GM19025 (cell line): ENCODE data around the gene POLG.

Experiments
- ATAC-seq: cut with Tn5 transposase; IDR thresholded peaks from one replicate; pipeline ENCODE4 v1.9.1; 2021; ENCODE audit warnings: mild to moderate bottlenecking, low read depth, moderate library complexity; ENCODE audit not compliant: unreplicated experiment

POLG gene

DNA sequence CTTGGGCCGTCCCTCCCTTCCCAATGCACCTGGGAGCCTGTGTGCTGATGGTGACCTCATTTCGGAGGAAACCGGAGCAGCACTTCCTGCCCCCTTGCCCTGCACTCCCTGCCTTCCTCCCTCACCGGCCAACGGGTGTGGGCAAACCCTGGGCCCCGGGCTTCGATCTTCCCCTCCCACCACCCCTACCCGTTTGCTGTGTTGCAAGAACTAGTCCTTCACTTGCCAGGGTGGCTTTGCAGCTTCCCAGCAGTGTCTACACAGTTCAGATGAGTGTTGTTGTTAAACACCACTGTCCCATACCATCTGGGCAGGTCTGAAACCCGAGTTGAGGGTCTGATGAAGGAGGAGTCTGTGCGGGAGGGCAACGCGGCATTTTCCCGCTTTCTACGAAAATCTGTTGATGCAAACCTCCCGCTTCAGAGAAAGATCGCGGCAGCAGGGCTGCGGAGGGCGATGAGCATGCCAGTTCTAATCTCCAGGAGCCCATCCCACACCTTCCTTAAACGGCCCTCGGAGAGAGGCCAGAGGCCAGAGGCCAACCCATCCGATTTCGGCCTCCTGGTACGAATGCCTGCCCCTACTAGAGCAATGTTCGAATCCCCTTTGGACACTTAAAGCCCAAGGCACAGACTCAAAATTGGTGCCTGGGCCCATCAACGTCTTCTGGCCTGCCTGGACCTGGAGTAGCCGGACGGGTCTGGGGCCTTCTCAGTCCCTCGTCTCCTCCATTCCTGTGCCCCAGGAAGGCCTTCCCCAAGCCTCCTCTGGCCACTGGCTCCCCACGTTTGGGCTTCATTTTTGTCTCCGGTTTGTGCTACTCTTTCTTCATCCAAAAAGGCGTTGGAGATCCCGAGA lies 35.7 kb upstream of the POLG start:
- no peak for ATAC-seq

DNA sequence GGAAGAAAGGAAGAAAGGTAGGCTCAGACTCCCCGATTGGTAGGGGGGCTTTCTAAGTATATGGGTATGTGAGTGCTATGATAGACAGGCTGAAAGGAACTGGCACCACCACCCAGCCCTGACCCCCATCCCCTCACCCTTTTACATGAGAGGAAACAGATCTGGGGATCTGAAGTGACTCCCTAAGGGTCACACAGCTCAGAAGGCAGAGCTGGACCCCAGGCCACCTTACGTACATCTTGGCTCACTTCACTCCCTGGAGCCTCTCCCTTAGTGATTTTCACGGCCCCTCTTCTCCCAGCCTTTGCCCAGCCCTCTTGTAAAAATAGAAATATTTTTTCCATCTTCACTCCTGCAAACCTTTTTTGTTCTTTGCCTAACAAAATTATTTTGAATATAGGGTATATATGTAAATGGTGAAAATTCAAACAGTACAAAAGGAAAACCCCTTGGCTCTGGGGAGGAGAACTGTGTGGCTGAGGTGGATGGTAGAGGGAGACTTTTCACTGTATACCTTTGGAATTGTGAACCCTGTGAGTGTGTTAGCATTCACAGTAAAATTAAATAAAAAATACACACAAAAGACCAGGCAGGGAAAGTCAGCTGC lies 34.8 kb upstream of the POLG start:
- ATAC-seq, result no peak

DNA sequence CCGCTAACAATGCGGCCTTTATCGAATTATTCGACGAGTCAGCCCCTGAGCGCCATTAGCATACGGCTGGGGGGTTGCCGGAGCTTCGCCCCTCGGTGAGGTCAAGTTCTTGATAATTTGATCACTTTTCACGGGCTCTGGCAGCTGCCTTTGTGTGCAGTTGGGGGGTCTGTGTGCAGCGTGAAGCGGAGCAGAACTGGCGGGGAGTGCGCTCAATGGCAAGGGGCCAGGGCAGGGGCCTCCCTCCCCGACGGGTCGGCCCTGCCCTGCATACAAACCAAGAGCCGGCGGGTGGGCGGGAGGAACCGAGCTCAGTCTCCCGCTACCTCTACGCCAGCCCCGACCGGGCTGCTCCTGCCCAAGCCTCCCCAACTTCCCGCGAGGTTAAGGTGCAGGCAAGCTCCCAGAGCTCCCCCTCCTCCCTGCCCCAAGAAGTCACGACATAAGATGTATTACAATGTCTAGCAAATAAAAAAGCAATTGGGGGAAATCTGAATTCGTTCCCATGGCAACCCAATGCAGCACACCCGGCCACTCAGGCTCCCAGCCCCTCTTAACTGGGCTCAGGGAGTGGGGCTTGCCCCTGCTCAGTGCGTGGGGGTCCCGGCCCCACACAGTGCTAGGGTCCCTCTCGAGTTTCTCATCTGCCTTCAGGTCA lies 34.1 kb upstream of the POLG start:
- ATAC-seq, result no peak

DNA sequence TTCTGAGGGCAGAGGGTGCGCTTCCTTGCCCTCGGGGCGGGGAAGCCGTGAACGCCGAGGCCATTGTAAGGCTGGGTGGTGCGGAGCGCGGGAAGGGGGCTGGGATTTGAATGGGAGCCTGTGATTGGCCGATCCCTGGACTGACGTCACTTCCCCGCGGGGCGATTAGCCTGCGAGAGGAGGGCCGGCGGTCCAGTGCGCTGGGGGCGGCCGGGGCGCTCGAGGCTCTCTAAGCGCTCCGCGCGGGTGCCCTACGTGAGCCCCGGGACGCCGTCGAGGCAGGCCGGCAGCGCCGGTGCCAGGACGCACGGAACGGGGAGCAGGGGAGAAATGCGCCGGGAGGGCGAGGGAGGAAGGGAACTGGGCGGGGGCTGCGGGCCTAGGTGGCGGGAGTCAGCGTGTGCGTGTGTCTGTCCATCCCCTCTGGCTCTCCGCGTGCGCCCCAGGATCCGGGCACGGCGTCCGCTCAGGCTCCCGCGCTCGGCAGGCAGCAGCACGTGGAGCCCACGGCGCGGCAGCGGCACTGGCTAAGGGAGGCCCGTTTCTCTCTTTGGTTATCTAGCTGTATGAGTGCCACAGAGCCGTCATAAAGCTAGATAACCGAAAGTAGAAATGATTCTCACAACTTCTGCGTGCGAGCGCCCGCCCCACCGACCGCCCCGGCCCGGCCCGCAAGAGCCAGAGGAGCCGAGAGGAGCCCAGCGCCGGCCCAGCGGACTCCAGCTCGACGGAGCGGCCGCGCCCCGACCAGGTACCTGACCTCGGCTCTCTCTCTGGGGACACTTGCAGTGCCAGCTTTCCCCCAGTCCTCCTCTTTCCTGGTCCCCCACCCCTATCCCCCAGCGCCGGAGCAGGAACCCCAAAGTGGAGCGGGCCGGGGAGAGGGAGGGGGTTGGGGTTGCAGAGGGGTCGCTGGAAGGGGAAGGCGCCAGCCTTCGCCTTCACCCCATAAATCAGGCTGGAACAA lies 33.1 kb upstream of the POLG start:
- no peak for ATAC-seq

DNA sequence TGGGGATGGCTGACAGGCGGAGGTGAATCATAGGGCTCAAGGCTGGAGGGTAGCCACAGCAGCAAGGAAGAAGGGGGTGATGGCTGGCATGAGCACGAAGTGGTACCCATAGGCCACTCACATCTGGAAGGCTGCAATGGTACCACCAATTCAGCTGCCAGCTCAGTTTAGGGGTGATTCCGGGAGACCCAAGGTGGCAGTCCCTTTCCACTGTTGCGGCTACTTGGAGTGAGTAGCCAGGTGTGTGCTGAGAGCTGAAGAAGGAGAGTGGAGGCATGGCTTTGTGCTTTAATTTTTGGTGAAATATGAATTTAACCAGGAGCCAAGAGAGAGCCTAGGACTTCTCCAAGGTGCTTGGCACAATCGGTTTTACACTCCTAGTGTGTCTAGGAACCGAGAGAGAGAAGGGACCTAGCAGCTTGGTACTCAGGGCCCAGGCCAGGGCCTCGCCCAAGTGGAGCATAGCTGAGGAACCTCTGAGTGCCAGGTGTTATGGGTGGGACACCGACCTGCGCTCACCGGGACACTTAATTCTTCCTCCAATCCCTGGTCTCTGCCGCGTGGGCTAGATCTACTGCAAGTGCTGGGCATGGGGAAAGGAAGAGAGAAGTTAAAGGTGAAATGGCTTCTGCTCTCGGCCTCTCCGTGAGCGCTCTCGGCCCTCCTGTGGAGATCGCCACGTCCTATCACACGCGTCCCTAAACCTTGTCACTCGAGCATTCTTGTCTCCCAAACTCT lies 32.2 kb upstream of the POLG start:
- no peak for ATAC-seq

DNA sequence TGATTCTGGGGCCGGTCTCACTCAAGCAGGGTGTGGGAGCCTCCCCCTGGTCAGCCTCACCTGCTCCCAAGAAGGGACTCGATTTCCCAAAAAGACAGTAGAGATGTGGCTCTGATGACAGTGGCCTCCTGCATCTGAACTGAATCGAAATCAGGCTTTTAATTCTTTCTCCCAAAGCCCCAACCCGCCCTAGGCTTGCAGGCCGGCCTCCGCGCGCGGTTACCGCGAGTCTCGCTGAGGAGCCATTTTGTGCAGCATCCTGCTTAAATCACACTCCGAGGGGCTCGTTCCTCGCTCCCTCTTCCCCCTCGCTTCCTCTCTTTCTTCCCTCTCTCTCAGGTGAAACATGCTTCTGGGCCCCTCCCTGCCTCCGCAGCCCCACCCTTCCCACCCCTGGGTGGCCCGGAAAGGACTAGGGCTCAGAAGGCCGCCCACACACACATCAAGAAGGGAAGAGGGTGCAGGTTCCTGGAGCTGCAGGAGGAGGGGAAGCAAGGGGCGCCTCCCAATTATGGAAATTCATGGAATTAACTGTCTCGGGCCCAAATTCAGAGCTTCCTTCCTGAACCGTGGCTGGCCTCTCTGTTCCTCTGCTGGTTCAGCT lies 30.9 kb upstream of the POLG start:
- ATAC-seq, result no peak

DNA sequence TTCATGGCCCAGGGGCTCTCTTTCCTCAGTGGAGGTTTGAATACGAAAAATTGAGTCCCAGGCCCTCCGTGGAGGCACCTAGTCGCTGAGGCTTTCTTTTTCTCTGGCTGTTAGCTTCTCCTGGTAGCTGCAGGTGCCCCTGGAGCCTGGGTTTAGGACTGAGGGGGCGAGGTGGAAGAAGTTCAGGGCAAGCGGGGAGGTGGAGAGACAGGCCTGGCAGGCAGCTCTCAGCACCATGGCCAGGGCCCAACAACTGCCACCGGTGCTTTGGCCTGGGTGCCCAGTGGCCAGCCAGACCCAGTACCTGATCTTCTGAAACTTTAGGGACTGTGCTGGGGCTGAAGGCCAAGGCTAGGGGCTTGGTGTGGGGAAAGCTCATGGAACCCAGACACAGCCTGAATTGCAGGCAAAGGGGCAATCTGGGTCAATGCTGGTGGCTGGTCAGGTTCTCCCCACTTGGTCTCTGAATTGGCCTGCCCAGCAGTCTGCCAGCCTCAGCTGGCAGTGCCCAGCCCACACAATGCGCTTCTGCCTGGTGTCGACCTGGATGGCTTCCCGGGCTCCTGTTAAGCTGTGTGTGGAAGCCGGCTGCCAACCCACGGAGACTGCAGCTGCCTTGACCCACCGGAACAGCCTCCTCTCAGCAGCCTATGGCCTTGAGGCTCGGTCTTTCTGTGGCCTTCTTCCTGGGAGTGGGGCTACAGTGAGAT lies 30.3 kb upstream of the POLG start:
- no peak for ATAC-seq

DNA sequence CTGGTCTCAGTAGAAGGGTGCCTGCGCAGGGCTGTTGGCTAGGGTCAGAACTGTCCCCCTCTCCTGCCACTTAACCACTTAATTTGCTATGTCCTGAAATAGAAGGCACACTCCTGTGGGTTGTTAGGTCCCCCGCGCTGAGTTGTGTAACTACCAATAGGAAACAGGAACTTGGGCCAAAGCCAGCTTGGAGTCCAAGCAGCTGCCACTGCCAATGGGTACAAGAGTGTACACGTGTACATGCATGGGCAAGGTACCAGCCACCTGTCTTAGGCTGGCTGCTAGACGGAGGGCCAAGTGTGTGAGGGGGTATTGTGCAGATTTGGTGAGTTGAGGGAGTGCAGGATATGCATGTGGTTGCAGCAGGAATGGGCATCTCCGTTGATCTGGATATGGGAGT lies 29.7 kb upstream of the POLG start:
- no peak for ATAC-seq

DNA sequence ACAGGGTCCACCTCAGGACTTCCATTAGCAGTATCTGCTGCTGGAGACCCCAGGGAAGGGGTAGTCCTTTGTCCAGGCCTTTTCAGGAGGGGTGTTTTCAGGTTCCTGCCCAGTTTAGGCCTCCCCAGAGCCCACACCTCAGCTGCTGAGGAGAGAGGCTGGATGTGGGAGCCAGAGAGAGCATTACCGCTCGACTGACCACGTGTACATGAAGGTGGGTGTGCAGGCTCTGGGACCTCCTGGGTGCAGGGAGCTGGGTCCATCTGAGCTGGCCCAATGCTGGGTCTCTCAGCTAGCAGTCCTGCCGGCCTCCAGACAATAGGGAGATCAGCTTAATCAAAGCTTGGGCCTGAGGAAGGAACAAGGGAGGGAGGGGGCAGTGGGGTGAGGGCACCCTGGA lies 29.1 kb upstream of the POLG start:
- no peak for ATAC-seq

DNA sequence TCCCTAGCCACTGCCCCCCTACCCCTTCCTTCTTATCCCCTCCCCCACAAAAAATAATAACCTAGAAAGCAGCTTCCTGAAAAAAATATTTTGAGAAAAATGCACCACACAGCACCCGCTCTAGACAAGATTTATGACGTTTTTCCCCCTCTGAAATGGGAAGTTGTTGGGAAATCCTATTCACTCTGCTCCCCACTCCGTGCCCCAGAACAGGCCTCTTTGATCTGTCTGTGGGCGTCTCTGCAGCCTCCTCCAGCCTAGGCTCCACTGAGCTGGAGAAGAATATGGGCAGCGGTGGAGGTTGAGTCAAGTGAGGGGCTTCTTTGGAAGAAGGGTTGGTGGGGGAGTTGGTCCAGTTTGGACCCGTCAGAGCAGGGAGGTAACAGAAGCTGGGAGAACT lies 28.5 kb upstream of the POLG start:
- no peak for ATAC-seq

DNA sequence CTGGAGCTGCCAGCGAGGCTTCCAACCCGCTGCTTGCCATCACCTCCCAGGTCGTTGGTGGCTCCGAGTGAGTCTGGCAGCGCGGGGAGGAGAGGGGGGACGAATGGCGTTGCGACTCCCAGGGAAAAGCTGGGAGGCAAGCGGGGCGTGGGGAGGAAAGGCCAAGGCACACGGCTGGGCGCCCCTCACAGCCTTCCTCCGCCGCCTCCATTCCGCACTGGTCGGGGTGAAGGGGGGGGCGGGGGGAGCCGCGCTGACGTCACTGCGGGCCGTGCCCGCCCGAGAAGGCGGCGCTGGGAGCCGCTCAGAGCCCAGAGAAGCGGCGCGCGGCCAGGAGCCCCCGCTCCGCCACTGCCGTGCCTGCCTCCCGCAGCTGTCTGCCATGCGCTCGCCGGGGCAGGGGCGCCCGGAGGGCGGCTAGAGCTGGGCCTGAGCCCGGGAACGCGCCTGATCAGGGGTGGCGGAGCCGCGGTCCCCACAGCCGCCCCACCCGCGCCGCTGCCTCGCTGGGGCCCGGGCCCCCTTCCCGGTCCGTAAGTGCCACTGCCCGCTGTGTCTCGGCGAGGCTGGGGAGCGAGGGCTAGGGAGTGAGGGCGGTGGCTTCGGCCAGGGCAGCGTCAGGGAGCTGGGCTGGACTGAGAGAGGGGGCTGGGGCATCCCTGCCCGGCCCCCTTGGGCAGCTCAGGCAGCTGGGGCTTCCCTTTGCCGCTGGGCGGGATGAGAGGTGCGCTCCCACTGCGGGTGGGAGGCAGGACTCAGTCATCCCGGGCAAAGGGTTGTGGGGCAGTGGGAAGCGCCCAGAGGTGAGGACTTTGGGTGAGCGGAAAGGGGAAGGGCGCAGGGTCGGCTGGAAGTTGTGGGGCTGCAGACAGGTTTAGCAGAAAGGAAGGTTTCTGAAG lies 27.8 kb upstream of the POLG start:
- no peak for ATAC-seq

DNA sequence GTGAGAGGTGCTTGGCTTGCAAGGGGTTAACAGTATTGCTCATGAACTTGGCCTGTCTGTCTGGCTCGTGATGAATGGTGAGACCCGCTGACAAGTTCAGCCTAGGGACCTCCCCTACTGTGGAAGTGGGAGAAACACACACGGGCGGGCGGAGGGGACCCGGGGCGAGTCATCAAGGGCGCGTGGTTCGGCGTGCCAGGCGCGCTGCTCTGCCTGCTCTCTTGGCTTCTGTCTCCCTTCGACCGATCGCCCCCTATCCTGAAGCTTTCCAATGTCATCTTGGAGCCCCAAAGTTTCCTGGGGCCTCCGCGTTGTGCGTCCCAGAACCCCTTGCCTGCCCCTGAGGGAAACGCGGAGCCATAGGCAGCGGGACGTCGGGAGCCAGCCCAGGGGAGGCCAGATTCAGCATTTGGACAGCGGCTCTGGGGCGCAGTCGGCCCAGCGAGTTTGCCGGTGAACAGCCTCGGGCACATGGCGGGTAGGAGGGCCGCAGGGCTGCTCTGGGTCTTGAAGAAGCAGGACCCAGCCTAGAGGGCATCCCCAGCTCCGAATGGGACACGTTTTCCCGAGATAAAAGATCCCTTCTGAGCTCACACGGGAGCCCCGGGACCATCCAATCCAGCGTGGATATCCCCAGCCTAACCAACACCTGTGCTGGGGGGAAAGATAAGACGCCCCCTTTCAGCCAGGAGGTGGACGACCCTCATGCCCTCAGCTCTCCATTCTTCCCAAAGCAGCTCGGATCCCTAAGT lies 27.0 kb upstream of the POLG start:
- no peak for ATAC-seq

DNA sequence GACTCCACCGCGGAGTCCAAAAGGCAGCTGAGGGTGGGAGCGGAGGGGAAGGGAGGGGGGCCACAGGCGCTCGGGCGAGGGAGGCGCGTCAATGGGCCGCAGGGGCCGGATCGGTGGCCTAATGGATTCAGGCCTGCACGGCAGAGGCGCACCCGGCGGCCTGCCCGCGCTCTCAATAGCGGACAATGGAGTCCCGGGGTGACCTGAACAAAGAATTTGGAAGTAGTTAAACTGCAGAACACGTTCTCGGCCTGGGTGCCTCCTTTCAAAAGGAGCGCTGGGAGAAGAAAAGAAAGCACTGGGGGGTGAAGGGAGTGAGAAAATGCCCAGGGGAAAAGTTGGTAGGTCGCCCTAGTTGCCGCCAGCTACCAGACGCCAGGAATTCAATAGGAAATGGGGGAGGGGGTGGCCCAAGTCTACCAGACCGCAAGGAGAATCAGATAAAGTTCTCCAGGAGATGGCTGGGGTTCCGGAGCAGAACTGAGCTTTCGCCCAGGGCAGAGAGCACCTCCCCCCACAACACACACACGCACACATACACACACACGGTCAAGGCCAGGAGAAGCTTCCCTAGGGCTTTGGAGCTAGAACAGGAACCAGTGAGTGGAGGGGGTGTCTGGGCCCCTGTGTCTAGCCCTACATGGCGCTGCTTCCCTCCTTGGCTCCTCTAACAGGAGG lies 25.8 kb upstream of the POLG start:
- ATAC-seq, result no peak

DNA sequence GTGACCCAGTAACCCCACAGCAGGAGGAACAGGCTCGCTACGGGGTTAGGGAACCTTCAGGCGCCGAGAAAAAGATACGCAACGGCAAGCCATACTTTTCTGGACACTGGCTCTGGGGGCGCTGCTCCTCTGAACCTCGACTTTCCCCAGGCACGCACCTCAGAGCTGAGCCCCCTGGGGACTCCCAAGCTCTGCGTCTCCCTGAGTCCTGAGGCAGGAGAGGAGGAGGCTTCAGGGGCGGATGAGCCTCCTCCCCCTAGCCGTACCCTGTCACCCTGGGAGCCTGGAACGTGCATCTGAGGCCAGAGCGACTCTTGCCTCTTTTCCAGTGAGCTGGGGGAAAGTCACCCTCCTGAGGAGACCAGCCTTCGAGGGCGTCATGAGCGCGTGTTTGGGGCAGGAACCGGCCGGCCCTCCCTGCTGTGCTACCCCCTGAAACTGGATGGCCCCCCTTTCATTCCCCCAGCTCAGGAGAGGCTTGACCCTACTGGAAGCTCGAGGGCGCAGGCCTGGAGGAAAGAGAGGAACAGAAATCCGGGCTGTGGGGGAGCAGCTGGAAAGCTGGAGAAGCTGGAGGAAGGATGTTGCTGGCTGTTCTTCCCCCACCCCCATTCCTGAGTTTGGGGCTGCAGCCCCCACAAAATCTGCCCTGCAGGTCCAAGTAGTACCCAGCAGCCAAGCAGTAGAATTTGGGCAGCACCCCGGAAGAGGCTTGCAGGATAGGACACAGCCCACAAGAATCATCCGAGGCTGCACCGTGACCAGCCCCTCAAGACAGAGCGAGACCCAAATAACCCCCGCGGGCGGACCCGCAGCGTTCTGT lies 25.1 kb upstream of the POLG start:
- no peak for ATAC-seq

DNA sequence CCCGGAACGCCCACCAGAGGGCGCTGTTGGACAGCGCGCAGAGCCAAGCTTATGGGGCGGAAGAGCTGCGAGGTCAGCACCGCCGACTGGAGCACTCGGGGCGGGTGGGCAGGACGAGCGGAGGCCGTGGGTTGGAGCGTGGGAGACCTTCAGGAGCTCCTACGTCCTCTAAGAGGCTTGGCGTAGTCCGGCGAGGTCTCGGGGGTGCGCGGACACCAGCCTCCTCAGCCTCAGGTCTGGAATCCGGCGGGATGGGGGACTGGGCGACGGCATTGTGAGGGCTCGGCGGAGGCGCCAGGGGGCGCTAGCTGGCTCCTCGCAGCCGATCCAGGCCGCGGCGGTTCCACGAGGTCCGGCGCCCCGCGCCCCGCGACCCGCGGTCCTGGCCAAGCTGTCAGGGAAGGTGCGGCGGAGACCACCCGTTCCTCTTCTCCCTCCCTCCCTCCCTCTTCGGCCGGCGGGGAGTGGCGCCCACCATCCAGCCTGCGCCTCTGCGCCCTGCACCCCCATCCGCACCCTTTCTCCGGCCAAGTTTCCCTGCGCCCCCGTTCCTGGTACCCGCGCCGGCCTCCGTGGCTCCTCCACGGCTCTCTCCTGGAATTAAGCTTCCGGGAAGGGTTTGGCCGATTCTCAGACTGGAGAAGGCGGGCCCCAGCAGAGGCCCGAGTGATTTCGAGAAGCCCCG lies 24.3 kb upstream of the POLG start:
- peak; percentile 76 for ATAC-seq
